ENCODE measurements around the gene AK4.
"Not testable (repeated sequence)": the region's sequence is repeated elsewhere in the genome, so short reads cannot be mapped to it uniquely, and the experiment has no call there.

Gene AK4

DNA sequence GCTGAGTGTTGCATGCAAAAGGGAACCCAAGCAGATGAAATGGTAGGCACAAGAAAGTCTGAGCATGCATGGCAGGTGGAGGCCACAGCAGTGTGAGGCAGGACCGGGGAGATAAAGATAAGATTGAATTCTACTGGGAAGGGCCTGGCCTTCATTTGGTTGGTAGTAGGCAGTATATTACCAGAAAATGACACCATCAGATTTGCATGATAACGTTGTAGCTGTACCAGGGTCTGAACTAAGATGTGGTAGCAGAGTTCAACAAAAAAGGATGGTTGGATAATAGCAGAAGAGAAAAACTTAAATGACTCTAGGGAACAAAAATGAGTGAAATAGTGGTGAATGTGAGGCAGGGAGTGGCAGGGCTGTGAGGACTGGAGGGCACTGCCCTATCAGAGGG, 85.8 kb downstream of the AK4 start:
- no peak overlapping the region for H3K4me2 ChIP-seq (ENCODE audit: insufficient read depth, low read length)
- no peak for DNase-seq
- no peaks in the 10 kb centered on the region for H3K4me1 ChIP-seq (ENCODE audit: insufficient read depth, low read length)
- no peak overlapping the region for H2AFZ ChIP-seq (ENCODE audit: low read depth, low read length)
- no peak overlapping the region for H3K9ac ChIP-seq (ENCODE audit: low read depth, low read length)
- H3K27ac ChIP-seq (ENCODE audit: low read length): no peak overlapping the region
- no peak for ATAC-seq (ENCODE audit: insufficient read depth, low read depth)
- no peaks in the 10 kb centered on the region for H3K36me3 ChIP-seq (ENCODE audit: insufficient read depth, low read length)
- H3K9me3 ChIP-seq (ENCODE audit: insufficient read depth, low read length, severe bottlenecking): no peaks in the 10 kb centered on the region
- no peak overlapping the region for H3K4me3 ChIP-seq (ENCODE audit: low read depth in 1 of 2, low read length in 2 of 2)
- peaks cover 13% of the 10 kb centered on the region for H3K27me3 ChIP-seq (ENCODE audit: insufficient read depth, low read length, poor library complexity)
- no peaks in the 10 kb centered on the region for H4K20me1 ChIP-seq (ENCODE audit: insufficient read depth, low read length)
- TF ChIP-seq, protein P1, sequence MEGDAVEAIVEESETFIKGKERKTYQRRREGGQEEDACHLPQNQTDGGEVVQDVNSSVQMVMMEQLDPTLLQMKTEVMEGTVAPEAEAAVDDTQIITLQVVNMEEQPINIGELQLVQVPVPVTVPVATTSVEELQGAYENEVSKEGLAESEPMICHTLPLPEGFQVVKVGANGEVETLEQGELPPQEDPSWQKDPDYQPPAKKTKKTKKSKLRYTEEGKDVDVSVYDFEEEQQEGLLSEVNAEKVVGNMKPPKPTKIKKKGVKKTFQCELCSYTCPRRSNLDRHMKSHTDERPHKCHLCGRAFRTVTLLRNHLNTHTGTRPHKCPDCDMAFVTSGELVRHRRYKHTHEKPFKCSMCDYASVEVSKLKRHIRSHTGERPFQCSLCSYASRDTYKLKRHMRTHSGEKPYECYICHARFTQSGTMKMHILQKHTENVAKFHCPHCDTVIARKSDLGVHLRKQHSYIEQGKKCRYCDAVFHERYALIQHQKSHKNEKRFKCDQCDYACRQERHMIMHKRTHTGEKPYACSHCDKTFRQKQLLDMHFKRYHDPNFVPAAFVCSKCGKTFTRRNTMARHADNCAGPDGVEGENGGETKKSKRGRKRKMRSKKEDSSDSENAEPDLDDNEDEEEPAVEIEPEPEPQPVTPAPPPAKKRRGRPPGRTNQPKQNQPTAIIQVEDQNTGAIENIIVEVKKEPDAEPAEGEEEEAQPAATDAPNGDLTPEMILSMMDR (IDR thresholded peaks at IDR 0.05; ENCODE audit: borderline replicate concordance, extremely low read depth, low read length, poor library complexity, severe bottlenecking): no peak
- no peak for TF ChIP-seq EZH2 (IDR thresholded peaks at IDR 0.05; ENCODE audit: borderline replicate concordance, low read depth, low read length, severe bottlenecking)
- H3K79me2 ChIP-seq (ENCODE audit: insufficient read depth, low read length): no peaks in the 10 kb centered on the region

GRCh38 chr1:65235867-65236805, 88.1 kb downstream of the AK4 start:
- Histone ChIP-seq H3K27ac (ENCODE audit: low read length) (no peak overlapping the region), H3K36me3 (ENCODE audit: insufficient read depth, low read length) (no peaks in the 10 kb centered on the region), H3K4me3 (ENCODE audit: low read depth in 1 of 2, low read length in 2 of 2) (no peak overlapping the region), H4K20me1 (ENCODE audit: insufficient read depth, low read length) (no peaks in the 10 kb centered on the region), H3K4me2 (ENCODE audit: insufficient read depth, low read length) (no peak overlapping the region), H3K79me2 (ENCODE audit: insufficient read depth, low read length) (no peaks in the 10 kb centered on the region), H2AFZ (ENCODE audit: low read depth, low read length) (no peak overlapping the region), H3K9me3 (ENCODE audit: insufficient read depth, low read length, severe bottlenecking) (no peaks in the 10 kb centered on the region), H3K4me1 (ENCODE audit: insufficient read depth, low read length) (no peaks in the 10 kb centered on the region), H3K27me3 (ENCODE audit: insufficient read depth, low read length, poor library complexity) (peaks cover 13% of the 10 kb centered on the region), H3K9ac (ENCODE audit: low read depth, low read length) (no peak overlapping the region)
- no peak for DNase-seq
- ATAC-seq (ENCODE audit: insufficient read depth, low read depth): no peak
- TF ChIP-seq EZH2 (IDR thresholded peaks at IDR 0.05; ENCODE audit: borderline replicate concordance, low read depth, low read length, severe bottlenecking): no peak
- TF ChIP-seq, protein P1 (IDR thresholded peaks at IDR 0.05; ENCODE audit: borderline replicate concordance, extremely low read depth, low read length, poor library complexity, severe bottlenecking): peak; percentile 73

DNA sequence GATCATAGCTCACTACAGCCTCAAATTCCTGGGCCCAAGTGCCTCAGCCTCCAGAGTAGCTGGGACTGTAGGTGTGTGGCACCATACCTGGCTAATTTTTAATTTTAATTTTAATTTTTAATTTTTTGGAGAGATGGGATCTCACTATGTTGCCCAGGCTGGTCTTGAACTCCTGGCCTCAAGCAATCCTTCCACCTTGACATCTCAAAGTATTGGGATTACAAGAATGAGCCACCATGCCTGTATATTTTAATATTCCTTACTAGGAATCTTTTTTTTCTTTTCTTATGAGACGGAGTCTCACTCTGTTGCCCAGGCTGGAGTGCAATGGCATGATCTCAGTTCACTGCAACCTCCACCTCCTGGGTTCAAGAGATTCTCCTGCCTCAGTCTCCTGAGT, 89.1 kb downstream of the AK4 start:
- H3K79me2 ChIP-seq (ENCODE audit: insufficient read depth, low read length); H2AFZ ChIP-seq (ENCODE audit: low read depth, low read length); ATAC-seq (ENCODE audit: insufficient read depth, low read depth); DNase-seq; H4K20me1 ChIP-seq (ENCODE audit: insufficient read depth, low read length); H3K4me3 ChIP-seq (ENCODE audit: low read depth in 1 of 2, low read length in 2 of 2); H3K9me3 ChIP-seq (ENCODE audit: insufficient read depth, low read length, severe bottlenecking); H3K36me3 ChIP-seq (ENCODE audit: insufficient read depth, low read length); H3K9ac ChIP-seq (ENCODE audit: low read depth, low read length); H3K4me1 ChIP-seq (ENCODE audit: insufficient read depth, low read length); H3K27ac ChIP-seq (ENCODE audit: low read length); H3K4me2 ChIP-seq (ENCODE audit: insufficient read depth, low read length): not testable (repeated sequence)
- peaks cover 10% of the 10 kb centered on the region for H3K27me3 ChIP-seq (ENCODE audit: insufficient read depth, low read length, poor library complexity)

DNA sequence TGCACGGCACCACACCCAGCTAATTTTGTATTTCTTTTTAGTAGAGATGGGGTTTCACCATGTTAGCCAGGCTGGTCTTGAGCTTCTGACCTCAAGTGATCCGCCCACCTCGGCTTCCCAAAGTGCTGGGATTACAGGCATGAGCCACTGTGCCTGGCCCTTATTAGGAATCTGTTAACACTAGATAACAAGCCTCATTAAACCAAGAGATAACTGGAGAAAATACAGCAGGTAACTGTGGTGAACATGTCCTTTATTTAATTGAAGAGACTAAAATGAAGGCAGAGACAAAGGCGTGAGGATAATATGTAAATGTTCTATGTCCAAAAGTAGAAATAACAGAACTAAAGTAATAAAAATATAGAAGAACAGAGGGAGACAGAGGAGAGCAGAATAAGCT, 89.5 kb downstream of the AK4 start:
- no peaks in the 10 kb centered on the region for H3K9me3 ChIP-seq (ENCODE audit: insufficient read depth, low read length, severe bottlenecking)
- H4K20me1 ChIP-seq (ENCODE audit: insufficient read depth, low read length): no peaks in the 10 kb centered on the region
- H3K4me1 ChIP-seq (ENCODE audit: insufficient read depth, low read length): no peaks in the 10 kb centered on the region
- TF ChIP-seq EZH2 (IDR thresholded peaks at IDR 0.05; ENCODE audit: borderline replicate concordance, low read depth, low read length, severe bottlenecking): no peak
- TF ChIP-seq, protein P1 (IDR thresholded peaks at IDR 0.05; ENCODE audit: borderline replicate concordance, extremely low read depth, low read length, poor library complexity, severe bottlenecking): no peak
- DNase-seq (no peak), ATAC-seq (ENCODE audit: insufficient read depth, low read depth) (no peak)
- no peak overlapping the region for H3K4me2 ChIP-seq (ENCODE audit: insufficient read depth, low read length)
- no peak overlapping the region for H3K4me3 ChIP-seq (ENCODE audit: low read depth in 1 of 2, low read length in 2 of 2)
- no peak overlapping the region for H2AFZ ChIP-seq (ENCODE audit: low read depth, low read length)
- no peak overlapping the region for H3K9ac ChIP-seq (ENCODE audit: low read depth, low read length)
- no peak overlapping the region for H3K27ac ChIP-seq (ENCODE audit: low read length)
- no peaks in the 10 kb centered on the region for H3K36me3 ChIP-seq (ENCODE audit: insufficient read depth, low read length)
- H3K27me3 ChIP-seq (ENCODE audit: insufficient read depth, low read length, poor library complexity): peaks cover 8% of the 10 kb centered on the region
- H3K79me2 ChIP-seq (ENCODE audit: insufficient read depth, low read length): no peaks in the 10 kb centered on the region

Measured in DND-41 (cell line).